H1 (cell line): ENCODE results near the gene WNK2. TPM values are rescaled to one million over a fixed set of nuclear protein-coding genes. Genes with fewer than 3 reads are reported as not detected.
A peak's percentile ranks its signal among the peaks of the same experiment; 100 is the strongest.

ENCODE experiments used
- CTCF ChIA-PET: fragments of 300-600 bp; sonication (Branson Sonifier 250); formaldehyde crosslinking; loops from one replicate; lab custom pipeline; 2021; ENCODE audit not compliant: partially characterized antibody; lab: Charles Lee
- POLR2A ChIA-PET: fragments of 300-600 bp; sonication (Branson Sonifier 250); formaldehyde crosslinking; loops from one replicate; lab custom pipeline; 2021; ENCODE audit warnings: inconsistent platforms; ENCODE audit not compliant: partially characterized antibody; lab: Charles Lee
- DNase-seq, 2 experiments: peaks; one replicate each; pipeline versions ENCODE4 v3.0.0 to v3.0.0-alpha.2; 2010 to 2022; ENCODE audit warnings: low spot score in 2 of 2, low read depth in 1 of 2, mixed read lengths in 1 of 2
- FAIRE-seq: peaks from 2 replicates; lab custom pipeline; 2011; peaks lifted over from hg19 to GRCh38; lab: Jason Lieb, UNC
- H2AFZ ChIP-seq: 2 replicates; pipeline ENCODE4 v1.8.1; 2012; ENCODE audit warnings: low read length, inconsistent platforms
- H2AK5ac ChIP-seq: 2 replicates; pipeline ENCODE4 v1.6.1; 2013; ENCODE audit warnings: low read depth, low read length
- H2BK120ac ChIP-seq: replicated peaks from 2 replicates; pipeline ENCODE3; 2013; ENCODE audit warnings: low read depth, low read length, inconsistent platforms
- H2BK12ac ChIP-seq: 2 replicates; pipeline ENCODE4 v1.6.1; 2013; ENCODE audit warnings: low read depth, low read length
- H2BK15ac ChIP-seq: 2 replicates; pipeline ENCODE4 v1.6.1; 2013; ENCODE audit warnings: low read length
- H2BK20ac ChIP-seq: 2 replicates; pipeline ENCODE4 v1.6.1; 2013; ENCODE audit warnings: low read length
- H2BK5ac ChIP-seq: 2 replicates; pipeline ENCODE4 v1.6.1; 2013; ENCODE audit warnings: low read depth, low read length
- H3K14ac ChIP-seq: 2 replicates; pipeline ENCODE4 v1.6.1; 2013; ENCODE audit warnings: inconsistent platforms; ENCODE audit not compliant: insufficient read length
- H3K18ac ChIP-seq: 2 replicates; pipeline ENCODE4 v1.6.1; 2013; ENCODE audit warnings: low read length; ENCODE audit errors: extremely low read depth
- H3K23ac ChIP-seq: 2 replicates; pipeline ENCODE4 v1.6.1; 2013; ENCODE audit warnings: inconsistent platforms; ENCODE audit not compliant: insufficient read length
- H3K23me2 ChIP-seq: 2 replicates; pipeline ENCODE4 v1.6.1; 2013; ENCODE audit warnings: low read depth, low read length
- H3K27ac ChIP-seq: 2 replicates; pipeline ENCODE4 v1.6.1; 2011; ENCODE audit warnings: low read depth, low read length, inconsistent platforms
- H3K27me3 ChIP-seq, 4 experiments: replicated peaks in 1 of 4; 1 replicate in 1 of 4; 2 replicates in 3 of 4; pipeline versions ENCODE4 v1.6.1 to v1.8.1; 2011 to 2013; ENCODE audit warnings: low read length in 3 of 4, mild to moderate bottlenecking in 3 of 4, inconsistent platforms in 2 of 4, mixed read lengths in 2 of 4, moderate library complexity in 1 of 4; ENCODE audit not compliant: control insufficient read depth in 3 of 4, insufficient read depth in 3 of 4; ENCODE audit errors: extremely low read depth in 1 of 4
- H3K36me3 ChIP-seq, 4 experiments: 2 replicates each; pipeline versions ENCODE4 v1.6.1 to v1.8.1; 2011 to 2013; ENCODE audit warnings: mild to moderate bottlenecking in 4 of 4, low read length in 3 of 4, moderate library complexity in 2 of 4, control low read depth in 1 of 4, inconsistent platforms in 1 of 4; ENCODE audit not compliant: insufficient read depth in 4 of 4, control insufficient read depth in 2 of 4
- H3K4ac ChIP-seq: replicated peaks from 2 replicates; pipeline ENCODE3; 2013; ENCODE audit warnings: low read length, low read depth, mixed read lengths, inconsistent platforms; ENCODE audit not compliant: insufficient read length
- H3K4me1 ChIP-seq, 4 experiments: replicated peaks in 1 of 4; 1 replicate in 1 of 4; 2 replicates in 3 of 4; pipeline versions ENCODE4 v1.6.1 to v1.8.1; 2011 to 2013; ENCODE audit warnings: low read length in 3 of 4, inconsistent platforms in 2 of 4, mixed read lengths in 1 of 4; ENCODE audit not compliant: insufficient read depth in 4 of 4, control insufficient read depth in 3 of 4
- H3K4me2 ChIP-seq, 2 experiments: 2 replicates each; pipeline versions ENCODE4 v1.6.1 to v1.8.1; 2011 to 2013; ENCODE audit warnings: low read depth in 2 of 2, low read length in 2 of 2, control low read depth in 1 of 2, inconsistent platforms in 1 of 2, mild to moderate bottlenecking in 1 of 2; ENCODE audit not compliant: insufficient read depth in 1 of 2
- H3K4me3 ChIP-seq, 4 experiments: fragments of 200-600, 300-600 bp in 1 of 4; sonication (generic), shearing (Covaris generic), sonication (Bioruptor Twin) in 1 of 4; 2 replicates each; pipeline versions ENCODE4 v1.5.1 to v1.8.1; 2011 to 2016; ENCODE audit warnings: low read length in 4 of 4, low read depth in 3 of 4, control low read depth in 2 of 4, inconsistent platforms in 2 of 4, mild to moderate bottlenecking in 2 of 4, mixed read lengths in 1 of 4, moderate library complexity in 1 of 4; ENCODE audit not compliant: insufficient read depth in 2 of 4; ENCODE audit errors: extremely low read depth in 1 of 4
- H3K56ac ChIP-seq: replicated peaks from 2 replicates; pipeline ENCODE3; 2013; ENCODE audit warnings: low read depth, mild to moderate bottlenecking, mixed read lengths, low read length, inconsistent platforms; ENCODE audit not compliant: insufficient read length
- H3K79me1 ChIP-seq: 2 replicates; pipeline ENCODE4 v1.6.1; 2013; ENCODE audit warnings: low read depth, low read length, control low read depth
- H3K79me2 ChIP-seq, 2 experiments: 2 replicates each; pipeline versions ENCODE4 v1.6.1 to v1.8.1; 2012 to 2013; ENCODE audit warnings: low read length in 2 of 2, mild to moderate bottlenecking in 2 of 2, inconsistent platforms in 1 of 2; ENCODE audit not compliant: insufficient read depth in 2 of 2, control insufficient read depth in 1 of 2
- H3K9ac ChIP-seq, 4 experiments: replicated peaks in 1 of 4; 1 replicate in 1 of 4; 2 replicates in 3 of 4; pipeline versions ENCODE4 v1.6.1 to v1.8.1; 2011 to 2013; ENCODE audit warnings: low read depth in 3 of 4, low read length in 3 of 4, control low read depth in 2 of 4, mild to moderate bottlenecking in 2 of 4, moderate library complexity in 2 of 4, inconsistent platforms in 1 of 4; ENCODE audit errors: extremely low read depth in 1 of 4
- H3K9me3 ChIP-seq, 2 experiments: 2 replicates each; pipeline versions ENCODE4 v1.6.1 to v1.8.1; 2012 to 2013; ENCODE audit warnings: mild to moderate bottlenecking in 2 of 2, moderate library complexity in 2 of 2, control low read depth in 1 of 2, inconsistent platforms in 1 of 2, low read depth in 1 of 2, low read length in 1 of 2, mixed read lengths in 1 of 2; ENCODE audit not compliant: insufficient read depth in 2 of 2
- H4K20me1 ChIP-seq, 2 experiments: replicated peaks in 1 of 2; 2 replicates each; pipeline versions ENCODE3 to v1.8.1; 2011 to 2013; ENCODE audit warnings: inconsistent platforms in 2 of 2, low read length in 2 of 2, mild to moderate bottlenecking in 1 of 2; ENCODE audit not compliant: insufficient read depth in 2 of 2, control insufficient read depth in 1 of 2
- H4K5ac ChIP-seq: 2 replicates; pipeline ENCODE4 v1.6.1; 2013; ENCODE audit warnings: low read length, low read depth, mixed read lengths, inconsistent platforms; ENCODE audit not compliant: insufficient read length
- H4K8ac ChIP-seq: 2 replicates; pipeline ENCODE4 v1.8.0; 2013; ENCODE audit warnings: mild to moderate bottlenecking, moderate library complexity, low read length, inconsistent platforms; ENCODE audit not compliant: insufficient read depth; ENCODE audit errors: extremely low read depth
- H4K91ac ChIP-seq: replicated peaks from 2 replicates; pipeline ENCODE3; 2013; ENCODE audit warnings: low read length, mixed read lengths, inconsistent platforms; ENCODE audit not compliant: insufficient read length
- ATF3 ChIP-seq: IDR thresholded peaks from 2 replicates; pipeline ENCODE4 v1.6.1; 2011; ENCODE audit warnings: low read depth, mild to moderate bottlenecking, low read length; ENCODE audit not compliant: insufficient read depth
- CTBP2 ChIP-seq: IDR thresholded peaks from 2 replicates; pipeline ENCODE4 v1.7.0; 2011; ENCODE audit warnings: borderline replicate concordance, mild to moderate bottlenecking, moderate library complexity, mixed read lengths, low read length; ENCODE audit not compliant: insufficient read depth, insufficient read length
- GTF2F1 ChIP-seq: IDR thresholded peaks from 2 replicates; pipeline ENCODE4 v1.6.1; 2012; ENCODE audit warnings: low read depth, low read length, improper control_type of control experiment, borderline replicate concordance
- HDAC6 ChIP-seq: IDR thresholded peaks from one replicate; pipeline ENCODE4 v1.7.1; 2012; ENCODE audit warnings: low read depth, mild to moderate bottlenecking, inconsistent platforms, low read length, moderate library complexity
- KDM5A ChIP-seq: fragments of 200-600 bp; IDR thresholded peaks from 2 replicates; pipeline ENCODE4 v1.7.1; 2012; ENCODE audit warnings: mild to moderate bottlenecking, low read length, inconsistent platforms, mixed read lengths
- NANOG ChIP-seq: IDR thresholded peaks from 2 replicates; pipeline ENCODE4 v1.6.1; 2011; ENCODE audit warnings: low read length, low read depth, mild to moderate bottlenecking, inconsistent platforms; ENCODE audit not compliant: insufficient read depth, poor library complexity, severe bottlenecking
- SP2 ChIP-seq: IDR thresholded peaks from 2 replicates; pipeline ENCODE4 v1.6.1; 2012; ENCODE audit warnings: mild to moderate bottlenecking, low read length, inconsistent platforms
- SUZ12 ChIP-seq: fragments of 200-600 bp; sonication (generic); IDR thresholded peaks from 2 replicates; pipeline ENCODE4 v1.6.1; 2012; ENCODE audit warnings: mild to moderate bottlenecking, inconsistent platforms, low read length, moderate library complexity, mixed read lengths
- TAF7 ChIP-seq: optimal IDR thresholded peaks from 2 replicates; pipeline ENCODE3; 2011; ENCODE audit warnings: low read depth, mild to moderate bottlenecking, inconsistent platforms, low read length, moderate library complexity, borderline replicate concordance
- TBP ChIP-seq: IDR thresholded peaks from 2 replicates; pipeline ENCODE4 v1.6.1; 2011; ENCODE audit warnings: low read depth, low read length, improper control_type of control experiment
- TCF12 ChIP-seq: IDR thresholded peaks from 2 replicates; pipeline ENCODE4 v1.6.1; 2011; ENCODE audit warnings: low read depth, mild to moderate bottlenecking, low read length
- WGBS, 2 experiments: shearing (Covaris generic) in 1 of 2; methylation state at CpG; one replicate each; pipeline versions ENCODE4 v1.1.6 to v1.1.7; 2013 to 2015; ENCODE audit warnings: low lambda C conversion rate in 2 of 2, mixed read lengths in 2 of 2, inconsistent platforms in 1 of 2, low coverage in 1 of 2, missing lambda C conversion rate in 1 of 2; ENCODE audit not compliant: insufficient replicate concordance in 2 of 2, insufficient coverage in 1 of 2, insufficient read length in 1 of 2; ENCODE audit errors: extremely low coverage in 1 of 2, missing lambda C conversion rate in 1 of 2; 5-methylcytosine and 5-hydroxymethylcytosine counted together
- polyA plus RNA-seq, 7 experiments: library from polyadenylated mRNA; depleted of rRNA in 3 of 7; stranded (reverse) in 5 of 7; unstranded in 2 of 7; fragments of >200 nt in 5 of 7; fragments of 200-250 nt in 2 of 7; gene quantifications; 1 replicate in 5 of 7; 2 replicates in 1 of 7; 4 replicates in 1 of 7; pipeline versions ENCODE4 v1.2.1 to v1.2.3, GENCODE V29; 2011 to 2013; ENCODE audit warnings: missing spikeins in 2 of 7, mixed read lengths in 2 of 7
- total RNA-seq: library from RNA; stranded (reverse); fragmentation: NEBNext Ultra II Directional; extraction: Animal tissue kit (Norgen Biotek cat#: 25700); gene quantifications from 2 replicates; pipeline ENCODE4 v1.2.1, GENCODE V29; 2021

The WNK2 gene
- total and polyA plus RNA-seq, 2 of the 8 experiments (the other 6 are each of a cell fraction or from before 2014, with no cell fraction given), result 12.0 to 87.2 TPM

- Histone ChIP-seq H3K9ac (peak overlapping the region in 2 of 4 experiments; percentile 42 to 61; a peak in 3 of 7 replicates), H3K4me3 (peak overlapping the region; percentile 53 to 86 (median 63)), H3K36me3 (no peaks in the 10 kb centered on the region), H2BK120ac (no peak overlapping the region), H3K23ac (no peak overlapping the region), H3K4me1 (peaks cover 0 to 16% (median 8%) of the 10 kb centered on the region in 4 experiments; a peak in 6 of 7 replicates), H4K91ac (no peak overlapping the region), H2AK5ac (no peak overlapping the region), H2BK12ac (no peak overlapping the region), H3K27me3 (peaks cover 0 to 43% (median 27%) of the 10 kb centered on the region in 4 experiments; a peak in 6 of 7 replicates), H2BK15ac (no peak overlapping the region), H3K18ac (peak overlapping the region; percentile 71; the same call in 1 of the 2 replicates), H3K27ac (no peak overlapping the region), H2BK20ac (no peak overlapping the region), H4K20me1 (peaks cover 16 to 28% of the 10 kb centered on the region in 2 experiments), H4K5ac (no peak overlapping the region), H3K4me2 (peak overlapping the region; percentile 58 to 87), H4K8ac (peak overlapping the region; percentile 80), H3K23me2 (peaks cover 18% of the 10 kb centered on the region; the same call in 1 of the 2 replicates), H3K56ac (no peak overlapping the region), H2AFZ (no peak overlapping the region), H3K4ac (no peak overlapping the region), H2BK5ac (no peak overlapping the region), H3K14ac (no peak overlapping the region), H3K79me1 (peaks cover 15% of the 10 kb centered on the region), H3K9me3 (no peaks in the 10 kb centered on the region), H3K79me2 (peaks cover 0 to 29% of the 10 kb centered on the region in 2 experiments; a peak in 2 of 4 replicates)
- DNase-seq (peak in 1 of 2 experiments; percentile 70), FAIRE-seq (no peak)
- ChIA-PET POLR2A (no interaction called here), CTCF (no interaction called here)
- 3% methylated on average over 47 of the region's 97 CpGs; no CpG with 5 or more reads in 1 of the 2 experiments for WGBS, 2 experiments
- TF ChIP-seq CTBP2 (no peak), SUZ12 (no peak; the same call in 1 of the 2 replicates), HDAC6 (no peak), KDM5A (no peak), ATF3 (no peak), TAF7 (no peak), TBP (no peak), TCF12 (no peak), NANOG (no peak), SP2 (no peak), GTF2F1 (no peak)
Observed at GRCh38 chr9:93184432-93185265, 710 bp downstream of the WNK2 start.
